T-helper 2 cell treated with Interferon-gamma antibody and Interleukin-4, amounts not matched to agents 100 ng/mL and 5 ng/mL, for 36 hours (primary cell): ENCODE data around the gene WWP2. TPM values are rescaled to one million over a fixed set of nuclear protein-coding genes. Genes with fewer than 3 reads are reported as not detected.
"Not testable (repeated sequence)": the region's sequence is repeated elsewhere in the genome, so short reads cannot be mapped to it uniquely, and the experiment has no call there.

ENCODE experiments used
- intact Hi-C: fragments of 100-400 bp; cut with micrococcal nuclease; formaldehyde crosslinking; loops from one replicate; pipeline ENCODE4 v1.15.1; 2023
- total RNA-seq: library from RNA; stranded (reverse); gene quantifications from 2 replicates; pipeline ENCODE4 v1.2.3, GENCODE V29; 2022

WWP2 gene
- total RNA-seq, 1 donor from 2014 or later: 73.2 TPM

DNA sequence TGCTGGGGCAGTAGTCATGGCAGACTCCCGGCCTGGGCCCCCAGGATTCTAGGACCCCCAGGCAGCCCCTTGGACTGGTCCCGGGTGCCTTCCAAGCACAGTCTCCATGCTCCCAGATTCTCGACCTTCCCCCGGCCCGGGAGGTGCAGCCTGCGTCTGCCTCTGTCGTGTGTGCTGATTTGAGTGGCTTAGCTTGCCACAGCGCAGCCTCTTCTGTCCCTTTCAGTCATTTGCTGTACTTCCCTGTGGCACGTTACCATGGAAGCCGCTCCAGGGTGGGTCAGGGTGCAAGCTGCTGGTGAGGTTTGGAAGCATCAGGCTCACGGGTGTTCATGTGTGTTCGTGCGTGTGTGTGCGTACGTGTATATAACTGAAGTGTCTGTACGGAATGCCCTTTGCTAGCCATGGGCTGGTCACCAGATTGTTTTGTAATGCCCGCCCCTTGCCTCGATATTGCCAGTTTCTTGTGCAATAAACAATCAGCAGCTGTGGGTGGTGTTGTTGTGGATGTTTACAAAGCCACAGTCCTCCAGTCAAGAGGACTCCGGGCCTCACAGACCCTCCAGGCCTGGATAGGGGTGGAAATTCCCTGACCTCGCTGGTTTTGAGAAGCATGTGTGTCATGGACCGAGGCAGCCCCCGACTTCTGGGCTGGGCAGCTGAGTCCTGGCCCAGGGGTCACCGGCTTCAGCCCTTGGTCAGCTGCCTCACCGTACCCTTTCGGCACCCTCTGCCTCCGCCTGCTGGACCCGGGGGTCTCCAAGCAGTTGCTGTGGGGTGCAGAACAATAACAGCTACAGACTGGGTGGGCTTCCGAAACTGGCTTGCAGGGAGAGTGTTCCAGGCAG is 179.3 kb downstream of the WWP2 start:
- intact Hi-C loops: no loop called here

DNA sequence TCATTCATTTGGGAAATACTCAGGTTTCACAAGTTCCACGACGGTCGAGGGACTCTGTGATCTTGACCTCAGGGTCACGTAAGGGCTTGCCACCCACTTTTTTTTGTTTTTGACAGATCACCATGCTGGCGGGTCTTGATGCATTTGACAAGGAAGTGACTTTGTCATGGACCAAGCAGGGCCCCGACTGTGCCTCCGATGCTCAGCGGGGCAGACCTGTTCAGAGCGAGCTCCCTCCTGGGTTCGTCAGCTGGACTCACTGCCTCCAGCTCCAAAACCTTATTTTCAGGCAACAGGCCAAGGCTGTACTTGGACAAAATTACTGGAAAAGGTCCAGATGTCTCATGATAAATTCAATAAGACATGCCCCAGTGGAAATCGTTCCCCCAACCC is 180.0 kb downstream of the WWP2 start:
- intact Hi-C loops: no loop called here

DNA sequence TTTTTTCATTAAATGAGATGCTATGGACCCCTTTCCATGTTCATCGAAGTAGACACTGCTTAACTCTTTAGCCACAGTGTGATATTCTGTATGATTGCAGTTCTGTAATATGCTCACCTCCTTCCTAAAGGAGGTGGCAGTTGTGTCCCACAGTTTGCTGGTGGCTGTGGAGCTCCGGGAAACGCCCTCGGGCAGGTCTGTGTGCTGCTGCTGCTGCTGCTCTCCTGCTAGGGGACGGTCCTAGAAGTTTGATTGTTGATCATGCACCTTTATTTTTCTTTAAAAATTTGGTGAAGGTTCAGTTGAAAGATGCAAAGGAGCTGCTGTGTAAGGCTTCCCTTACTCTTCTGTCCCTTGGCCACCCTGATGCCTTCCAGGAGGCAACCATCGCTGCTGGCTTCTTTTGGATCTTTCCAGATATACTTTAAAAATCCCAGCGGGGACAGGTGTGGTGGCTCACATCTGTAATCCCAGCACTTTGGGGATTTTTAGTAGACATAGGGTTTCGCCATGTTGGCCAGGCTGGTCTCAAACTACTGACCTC is 180.6 kb downstream of the WWP2 start:
- intact Hi-C loops: no loop called here

DNA sequence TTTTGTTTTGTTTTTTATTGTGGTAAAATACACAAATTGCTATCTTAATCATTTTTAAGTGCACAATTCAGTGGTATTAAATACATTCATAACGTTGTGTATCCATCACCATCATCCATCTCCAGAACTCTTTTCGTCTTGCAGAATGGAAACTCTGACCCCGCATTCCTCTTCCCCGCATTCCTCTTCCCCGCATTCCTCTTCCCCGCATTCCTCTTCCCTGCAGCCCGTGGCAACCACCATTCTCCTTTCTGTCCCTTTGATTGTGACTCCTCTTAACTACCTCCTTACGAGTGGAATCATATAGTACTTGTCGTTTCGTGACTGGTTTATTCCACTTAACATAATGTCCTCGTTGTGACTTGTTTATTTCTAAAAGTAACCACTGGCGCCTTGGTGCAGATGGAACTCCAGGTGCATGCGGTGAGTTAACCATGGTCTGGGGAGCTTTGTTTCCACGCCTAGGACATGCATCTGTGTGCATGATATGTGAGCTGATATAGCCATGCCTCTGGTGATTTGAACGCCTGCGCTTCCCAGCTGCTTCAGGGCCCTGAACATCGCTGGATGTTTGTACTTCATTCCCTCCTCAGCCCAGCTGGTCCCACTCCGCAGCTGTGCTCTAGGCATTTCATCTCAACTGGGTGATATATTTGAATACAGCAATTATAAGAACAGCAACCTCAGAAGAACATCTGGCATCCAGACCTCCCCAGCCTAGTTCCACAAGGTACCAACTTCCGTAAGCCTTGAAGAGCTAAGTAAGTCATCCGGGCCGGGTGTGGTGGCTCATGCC is 181.3 kb downstream of the WWP2 start:
- intact Hi-C loops: not testable (repeated sequence)

DNA sequence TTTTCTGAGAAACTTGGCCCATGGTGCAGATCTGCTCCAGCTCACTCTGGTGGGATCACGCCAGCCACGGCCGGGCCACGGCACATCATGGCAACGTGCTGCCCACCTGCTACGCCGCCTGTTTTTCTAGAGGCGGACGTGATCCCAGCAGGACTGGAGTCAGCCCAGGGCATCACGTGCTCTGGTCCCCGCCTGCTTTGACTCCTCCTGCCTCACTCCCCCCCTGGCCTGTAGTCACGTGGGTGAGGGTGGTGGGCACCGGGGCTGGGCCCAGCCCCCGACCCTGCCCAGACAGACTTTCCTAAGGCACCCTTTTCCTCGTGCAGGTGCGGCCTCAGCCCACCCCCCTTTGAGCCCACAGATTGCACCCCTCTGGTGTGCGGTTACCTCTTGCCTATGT is 188.3 kb downstream of the WWP2 start:
- intact Hi-C loops: not testable (repeated sequence)

DNA sequence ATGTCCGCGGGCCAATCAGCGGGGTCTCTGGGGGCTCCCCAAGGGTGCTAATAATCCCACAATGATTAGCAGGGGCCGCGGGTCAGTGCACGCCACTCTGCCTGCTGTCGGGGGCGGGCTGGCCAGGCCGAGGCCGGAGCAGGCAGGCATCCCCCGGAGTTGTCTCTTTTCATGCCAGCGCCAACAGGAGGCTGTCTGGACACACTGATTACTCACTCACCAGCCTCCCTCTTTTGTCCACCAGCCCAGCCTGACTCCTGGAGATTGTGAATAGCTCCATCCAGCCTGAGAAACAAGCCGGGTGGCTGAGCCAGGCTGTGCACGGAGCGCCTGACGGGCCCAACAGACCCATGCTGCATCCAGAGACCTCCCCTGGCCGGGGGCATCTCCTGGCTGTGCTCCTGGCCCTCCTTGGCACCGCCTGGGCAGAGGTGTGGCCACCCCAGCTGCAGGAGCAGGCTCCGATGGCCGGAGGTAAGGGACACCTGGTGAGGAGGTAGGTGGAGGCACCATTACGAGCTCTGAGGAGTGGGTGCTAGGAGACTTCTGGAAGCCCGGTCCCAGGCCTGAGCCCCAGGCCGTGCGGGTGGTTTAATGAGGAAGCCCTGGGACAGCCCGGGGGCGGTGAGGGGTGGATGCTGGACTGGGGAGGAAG is 189.0 kb downstream of the WWP2 start, which contains the start of gene CLEC18A:
Gene CLEC18A, plus strand, starts transcription at position 318 of the 655 bp plus-strand sequence. Its CDS starts 33 bp downstream, at position 351.
- intact Hi-C loops: not testable (repeated sequence)

DNA sequence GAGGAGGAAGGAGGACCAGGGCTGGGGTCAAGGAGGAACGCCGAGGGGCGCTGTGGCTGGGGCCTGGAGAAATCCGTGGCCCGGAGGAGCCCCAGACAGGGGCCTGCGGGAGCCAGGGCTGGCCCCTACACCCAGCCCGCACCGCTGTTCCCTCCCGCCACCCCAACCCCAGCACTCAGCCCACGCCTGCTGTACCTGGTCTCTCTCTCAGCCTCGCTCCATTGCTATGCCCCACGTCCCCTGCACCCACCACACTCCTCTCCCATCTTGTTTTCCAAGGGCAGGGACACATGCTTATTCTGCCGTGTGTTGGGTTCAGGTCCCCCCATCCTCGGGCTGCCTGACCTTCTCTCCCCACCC is 189.5 kb downstream of the WWP2 start:
- intact Hi-C loops: not testable (repeated sequence)

DNA sequence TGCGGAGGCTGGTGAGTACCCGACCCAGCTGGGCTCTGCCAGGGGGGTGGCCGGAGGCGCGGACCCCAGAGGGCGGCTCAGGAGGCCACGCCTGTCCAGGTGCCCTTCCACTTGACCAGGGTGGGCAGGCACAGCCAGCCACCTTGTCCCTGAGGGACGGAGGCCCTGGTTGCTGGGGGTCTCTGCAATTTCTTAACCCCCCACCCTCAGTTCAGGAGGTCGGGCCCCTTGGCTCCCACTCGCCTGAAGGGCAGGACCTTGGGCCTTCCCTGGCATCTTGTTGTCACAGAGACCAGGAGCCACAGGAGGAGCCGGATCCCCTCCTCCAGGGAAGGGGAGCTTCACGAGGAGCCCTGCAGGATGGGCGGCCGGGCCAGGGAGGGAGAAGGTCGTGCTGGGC is 190.0 kb downstream of the WWP2 start:
- intact Hi-C loops: not testable (repeated sequence)

DNA sequence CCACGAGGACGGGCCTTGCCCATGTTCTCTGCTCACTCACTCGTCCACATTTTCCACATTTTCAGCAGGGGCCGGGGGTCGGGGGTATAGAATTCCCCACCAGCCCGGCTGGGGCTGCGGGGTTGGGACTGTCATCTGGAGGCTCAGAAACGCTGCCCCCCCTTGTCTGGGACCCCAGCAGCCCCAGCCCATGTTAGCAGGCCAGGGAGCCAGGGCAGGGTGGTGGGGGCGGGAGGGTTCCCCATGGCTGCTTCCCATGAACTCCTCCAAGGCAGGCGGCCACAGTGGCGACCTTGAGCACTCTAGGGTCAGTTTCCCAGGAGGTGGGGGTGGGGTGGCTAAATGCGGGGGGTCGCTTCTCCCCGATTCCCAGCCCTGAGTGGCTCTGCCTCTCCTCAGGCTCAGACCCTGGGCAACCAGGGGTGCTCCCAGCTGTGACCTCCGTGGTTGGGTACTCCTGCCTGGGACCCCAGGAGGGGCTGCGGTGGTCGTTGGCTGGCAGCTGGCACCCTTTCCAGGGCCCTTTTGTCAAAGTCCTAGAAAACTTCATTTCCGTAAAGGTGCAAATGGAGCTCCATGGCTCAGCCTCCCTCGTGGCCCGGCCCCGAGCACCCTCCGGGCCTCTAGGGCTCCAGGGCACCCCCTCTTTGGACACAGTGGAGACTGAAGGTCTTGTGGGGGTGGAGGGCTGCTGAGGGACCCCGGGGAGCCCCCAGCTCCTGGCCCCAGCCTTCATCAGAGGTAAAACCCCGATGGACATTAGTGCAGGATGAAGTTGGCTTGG is 190.6 kb downstream of the WWP2 start:
- intact Hi-C loops: not testable (repeated sequence)

DNA sequence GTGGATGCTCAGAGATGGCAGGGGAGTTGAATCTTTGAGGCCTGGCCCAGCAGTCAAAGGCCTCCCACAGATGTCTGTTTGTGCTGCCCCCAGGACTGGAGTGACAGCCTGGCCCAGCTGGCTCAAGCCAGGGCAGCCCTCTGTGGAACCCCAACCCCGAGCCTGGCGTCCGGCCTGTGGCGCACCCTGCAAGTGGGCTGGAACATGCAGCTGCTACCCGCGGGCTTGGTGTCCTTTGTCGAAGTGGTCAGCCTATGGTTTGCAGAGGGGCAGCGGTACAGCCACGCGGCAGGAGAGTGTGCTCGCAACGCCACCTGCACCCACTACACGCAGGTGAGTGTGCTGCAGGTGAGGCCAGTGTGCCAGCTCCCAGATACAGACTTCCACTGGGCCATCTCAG is 192.1 kb downstream of the WWP2 start:
- intact Hi-C loops: not testable (repeated sequence)

DNA sequence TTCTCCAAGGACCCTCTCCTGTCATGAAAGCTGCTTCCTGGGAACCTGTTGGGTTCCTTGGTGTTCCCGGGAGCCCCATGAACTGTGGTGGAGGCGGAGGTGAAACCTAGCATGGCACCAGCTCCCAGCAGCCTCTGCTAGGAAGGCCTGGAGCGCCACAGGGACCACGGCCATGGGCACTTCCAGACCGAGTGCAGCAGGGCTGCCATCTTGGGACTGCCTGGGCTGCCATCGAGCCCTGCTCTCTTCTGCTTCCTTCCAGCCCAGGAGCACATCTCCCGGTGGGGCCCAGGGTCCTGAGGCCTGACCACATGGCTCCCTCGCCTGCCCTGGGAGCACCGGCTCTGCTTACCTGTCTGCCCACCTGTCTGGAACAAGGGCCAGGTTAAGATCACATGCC is 201.2 kb downstream of the WWP2 start:
- intact Hi-C loops: not testable (repeated sequence)

DNA sequence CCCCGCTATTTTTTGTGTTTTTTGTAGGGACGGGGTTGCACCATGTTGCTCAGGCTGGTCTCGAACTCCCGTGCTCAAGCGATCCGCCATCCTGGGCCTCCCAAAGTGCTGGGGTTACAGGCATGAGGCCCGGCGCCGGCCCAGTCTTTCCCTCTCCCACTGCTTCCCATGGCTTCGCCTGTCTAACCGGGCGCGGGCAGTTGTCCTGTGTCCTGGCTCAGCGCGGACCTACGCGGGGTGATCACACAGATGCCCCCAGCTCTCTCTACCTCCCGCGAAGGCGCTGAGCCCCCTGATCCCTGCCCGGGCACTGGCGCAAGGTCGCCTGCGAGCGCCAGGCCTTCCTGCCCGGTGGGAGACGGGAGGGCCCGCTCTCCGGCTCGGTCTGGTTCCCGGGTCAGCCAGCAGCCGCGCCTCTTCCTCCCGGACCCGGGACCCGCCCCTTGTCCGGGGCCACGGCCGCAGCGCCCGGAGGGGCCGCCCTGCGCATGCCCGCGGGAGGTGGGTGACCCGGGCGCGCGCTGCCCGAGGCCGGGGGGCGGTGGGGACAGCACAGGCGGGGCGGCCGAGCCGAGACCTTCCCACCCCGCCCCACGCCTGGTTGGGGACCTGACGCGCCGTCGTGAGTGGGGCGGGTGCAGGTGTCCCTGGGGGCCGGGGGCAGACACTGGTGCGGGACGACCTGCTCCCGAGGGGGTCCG is 203.0 kb downstream of the WWP2 start:
- intact Hi-C loops: not testable (repeated sequence)

DNA sequence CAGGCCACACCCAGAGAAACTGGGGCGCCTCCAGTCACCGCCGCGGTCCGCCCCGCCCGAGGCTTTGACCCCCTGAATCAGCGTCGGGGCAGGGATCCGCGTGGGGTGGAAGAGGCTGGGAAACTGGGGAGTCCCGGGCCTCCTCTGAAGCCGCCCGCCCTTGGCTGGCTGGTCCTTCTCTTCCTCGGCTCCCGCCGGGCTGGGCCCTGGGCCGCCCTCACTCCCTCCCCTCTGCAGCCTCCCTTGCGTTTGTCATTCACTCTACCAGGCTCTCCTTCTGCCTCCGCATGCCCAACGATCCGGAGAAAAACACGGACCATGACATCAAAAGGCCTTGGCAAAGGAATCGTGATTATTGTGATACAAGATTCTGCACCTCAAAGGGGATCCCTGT is 203.5 kb downstream of the WWP2 start:
- intact Hi-C loops: not testable (repeated sequence)

DNA sequence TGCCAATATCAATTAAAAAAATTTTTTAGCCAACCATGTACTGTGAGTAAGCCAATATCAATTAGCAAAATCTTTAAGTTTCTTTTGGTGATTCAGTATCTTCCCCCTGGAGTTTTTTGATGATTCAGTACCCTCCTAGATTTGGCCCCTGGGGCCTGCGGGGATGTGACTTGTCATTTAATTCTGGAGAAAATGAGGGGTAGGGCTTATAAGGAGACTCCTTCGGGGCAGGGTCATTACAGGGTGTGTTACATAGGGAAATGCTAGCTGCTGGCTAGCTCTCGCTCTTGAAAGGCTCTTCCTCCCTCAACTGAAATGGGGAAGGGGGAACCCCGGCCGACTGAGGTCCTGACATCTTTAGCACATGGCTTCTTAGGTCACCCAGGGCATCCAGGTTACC is 205.6 kb downstream of the WWP2 start:
- intact Hi-C loops: not testable (repeated sequence)

DNA sequence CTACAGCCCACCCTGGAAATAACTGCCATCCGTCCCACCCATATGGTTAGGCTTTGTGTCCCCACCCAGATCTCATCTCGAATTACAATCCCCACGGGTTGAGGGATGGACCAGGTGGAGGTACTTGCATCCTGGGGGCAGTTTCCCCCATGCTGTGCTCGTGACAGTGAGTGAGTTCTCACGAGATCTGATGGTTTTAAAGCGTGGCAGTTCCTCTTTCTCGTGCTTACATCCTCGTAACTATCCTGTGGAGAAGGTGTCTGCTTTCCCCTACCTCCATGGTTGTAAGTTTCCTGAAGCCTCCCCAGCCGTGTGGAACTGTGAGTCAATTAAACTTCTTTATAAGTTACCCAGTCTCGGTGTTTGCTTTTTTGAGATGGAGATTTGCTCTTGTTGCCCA is 206.0 kb downstream of the WWP2 start:
- intact Hi-C loops: not testable (repeated sequence)

DNA sequence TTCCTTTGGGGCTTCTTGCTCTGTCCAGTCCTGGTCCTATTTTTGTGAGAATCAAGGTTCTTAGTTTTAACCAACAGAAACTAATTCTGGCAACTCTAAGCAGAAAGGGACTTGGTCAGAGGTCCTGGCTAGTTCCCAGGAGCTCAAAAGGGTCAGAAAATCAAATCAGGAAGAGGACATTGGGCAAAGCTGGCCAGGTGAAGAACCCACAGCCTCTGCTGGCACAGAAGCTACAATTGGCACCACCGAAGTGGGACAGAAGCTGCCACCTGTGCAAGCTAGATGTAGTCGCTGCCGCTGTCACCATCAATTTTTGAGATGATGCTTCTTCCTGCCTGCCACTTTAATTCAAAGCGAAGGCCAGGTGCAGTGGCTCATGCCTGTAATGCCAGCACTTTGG is 207.5 kb downstream of the WWP2 start:
- intact Hi-C loops: not testable (repeated sequence)

DNA sequence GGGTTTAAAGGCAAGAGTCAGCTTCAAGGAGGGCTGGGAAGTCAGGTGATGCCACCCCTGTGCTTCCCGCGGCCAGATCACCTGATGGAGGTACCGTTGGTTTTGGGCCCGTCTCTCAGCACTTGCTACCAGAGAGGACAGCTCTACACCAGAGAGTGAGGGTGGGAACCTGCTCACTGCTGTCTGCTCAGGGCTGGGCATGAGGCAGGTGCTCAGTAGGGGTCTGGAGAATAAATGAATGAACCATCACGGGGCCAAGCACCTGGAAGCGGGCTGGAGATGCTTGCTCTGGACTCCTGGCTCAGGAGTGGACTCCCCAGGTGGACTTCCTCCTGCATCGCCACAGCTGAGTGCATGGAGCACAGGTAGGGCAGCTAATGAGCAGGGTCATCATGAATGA is 210.0 kb downstream of the WWP2 start:
- intact Hi-C loops: not testable (repeated sequence)

DNA sequence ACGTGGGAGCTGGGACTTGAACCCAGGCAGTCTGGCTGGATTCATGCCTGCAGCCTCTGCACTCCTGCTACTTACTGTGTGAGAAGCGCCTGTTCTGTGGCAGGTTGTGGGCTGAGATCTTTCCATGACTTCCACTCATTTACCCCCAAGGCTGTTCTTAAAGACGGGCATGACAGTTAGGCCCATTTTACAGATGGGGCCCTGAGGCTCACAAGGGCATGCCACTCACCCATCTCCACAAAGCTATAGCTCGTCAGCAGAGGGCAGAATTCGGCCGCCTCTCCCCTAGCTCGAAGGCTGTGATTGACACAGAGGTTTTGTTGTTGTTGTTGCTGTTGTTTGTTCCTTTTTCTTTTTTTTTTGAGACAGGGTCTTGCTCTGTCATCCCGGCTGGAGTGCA is 210.8 kb downstream of the WWP2 start:
- intact Hi-C loops: not testable (repeated sequence)

DNA sequence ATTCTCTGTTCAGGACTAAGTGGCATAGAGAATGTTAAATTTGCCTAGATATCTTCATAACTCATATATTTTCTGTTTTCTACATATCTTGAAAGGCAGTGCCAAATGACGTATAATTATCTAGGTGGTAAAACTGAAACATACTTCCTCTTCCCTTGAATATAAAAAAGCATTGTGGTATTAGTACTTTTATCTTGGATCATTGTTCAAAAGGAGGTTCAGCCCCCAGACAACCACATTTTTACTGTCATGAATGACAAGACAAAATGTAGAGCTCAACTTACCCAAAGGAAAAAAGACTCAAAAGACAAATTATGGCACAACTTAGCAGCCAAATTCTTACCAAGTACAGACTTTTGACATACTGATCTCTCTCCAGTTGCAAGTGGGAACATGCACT is 223.1 kb downstream of the WWP2 start:
- intact Hi-C loops: not testable (repeated sequence)
